ENCODE results near the gene IL1RL1. TPM values are rescaled to one million over a fixed set of nuclear protein-coding genes. Genes with fewer than 3 reads are reported as not detected.

Gene IL1RL1
- total RNA-seq, 1 experiment from 2014 or later: not detected

DNA sequence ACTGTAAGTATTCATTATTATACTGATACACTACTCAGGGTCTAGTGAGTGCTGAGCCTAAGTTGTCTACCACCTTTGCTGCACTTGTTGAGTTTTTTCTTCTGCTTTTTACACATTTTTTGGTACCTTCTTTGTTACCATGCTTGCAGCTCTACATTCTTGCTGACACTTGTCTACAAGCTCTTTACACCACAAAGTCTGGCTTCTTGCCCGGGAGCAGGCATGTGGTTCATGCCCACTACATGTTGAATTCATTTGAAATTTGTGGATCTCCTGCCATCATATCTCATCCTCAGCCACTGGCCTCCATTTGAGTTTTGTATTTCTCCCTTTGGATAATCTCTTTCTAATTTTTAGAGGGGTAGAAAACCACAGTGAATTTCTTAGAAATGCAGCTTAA, 74.2 kb downstream of the IL1RL1 start:
- no peaks in the 10 kb centered on the region for H3K36me3 ChIP-seq
- H3K4me3 ChIP-seq: no peak overlapping the region
- H3K9me3 ChIP-seq (replicated peaks): no peaks in the 10 kb centered on the region
- H3K4me1 ChIP-seq (replicated peaks): no peaks in the 10 kb centered on the region
- no peaks in the 10 kb centered on the region for H3K27me3 ChIP-seq (replicated peaks)
- no peak overlapping the region for H3K27ac ChIP-seq
- no peak for DNase-seq (ENCODE audit: low read depth in 1 of 2, low spot score in 2 of 2)

DNA sequence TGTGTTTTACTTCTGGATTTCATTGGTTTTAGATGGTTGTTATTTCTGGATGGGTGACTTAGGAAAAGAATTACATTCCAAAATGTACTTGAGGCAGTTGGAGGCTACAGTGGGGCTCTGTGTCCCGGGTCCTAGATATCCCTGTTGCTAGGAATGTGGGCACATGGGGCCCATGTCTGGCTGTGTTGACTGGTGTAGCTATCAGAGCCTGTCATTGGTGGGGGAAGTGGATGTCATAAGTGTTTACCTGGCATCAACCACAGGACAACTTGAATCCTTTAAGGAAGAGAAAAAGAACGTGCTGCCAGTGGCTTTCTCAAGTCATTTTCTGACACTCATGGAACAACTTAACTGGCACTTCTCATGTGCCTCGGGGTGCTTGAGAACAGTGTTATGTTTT, 74.6 kb downstream of the IL1RL1 start:
- H3K4me1 ChIP-seq (replicated peaks): no peaks in the 10 kb centered on the region
- no peak overlapping the region for H3K4me3 ChIP-seq
- no peak for DNase-seq (ENCODE audit: low read depth in 1 of 2, low spot score in 2 of 2)
- no peak overlapping the region for H3K27ac ChIP-seq
- no peaks in the 10 kb centered on the region for H3K27me3 ChIP-seq (replicated peaks)
- H3K36me3 ChIP-seq: no peaks in the 10 kb centered on the region
- H3K9me3 ChIP-seq (replicated peaks): no peaks in the 10 kb centered on the region

DNA sequence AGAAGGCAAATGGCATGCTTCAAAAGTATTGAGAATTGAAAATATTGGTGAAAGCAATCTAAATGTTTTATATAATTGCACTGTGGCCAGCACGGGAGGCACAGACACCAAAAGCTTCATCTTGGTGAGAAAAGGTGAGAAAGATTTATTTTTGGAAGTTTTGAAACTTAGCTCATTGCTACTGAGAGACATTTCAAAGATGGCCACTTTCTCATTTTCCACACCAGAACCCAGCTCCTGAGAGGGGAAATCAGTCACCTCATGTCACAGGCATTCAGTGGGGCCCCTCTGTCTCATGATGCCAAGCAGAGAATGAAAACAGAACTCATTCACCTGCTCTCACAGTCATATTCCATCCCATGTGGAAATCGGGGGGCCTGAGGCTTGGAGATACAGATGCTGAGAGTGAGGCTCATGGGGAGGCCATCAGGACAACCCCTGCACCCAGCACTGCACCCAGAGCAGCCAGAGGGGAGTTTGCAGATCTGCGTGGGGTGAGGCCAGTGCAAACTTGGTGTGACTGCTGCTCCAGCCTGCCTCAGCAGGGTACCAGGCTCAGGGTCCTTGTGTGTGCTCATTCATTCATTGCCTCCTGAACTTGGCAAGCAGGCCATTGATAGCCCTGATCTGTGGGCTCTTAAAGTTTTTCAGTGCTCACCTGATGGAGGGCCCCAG, 75.6 kb downstream of the IL1RL1 start:
- no peaks in the 10 kb centered on the region for H3K36me3 ChIP-seq
- no peaks in the 10 kb centered on the region for H3K4me1 ChIP-seq (replicated peaks)

DNA sequence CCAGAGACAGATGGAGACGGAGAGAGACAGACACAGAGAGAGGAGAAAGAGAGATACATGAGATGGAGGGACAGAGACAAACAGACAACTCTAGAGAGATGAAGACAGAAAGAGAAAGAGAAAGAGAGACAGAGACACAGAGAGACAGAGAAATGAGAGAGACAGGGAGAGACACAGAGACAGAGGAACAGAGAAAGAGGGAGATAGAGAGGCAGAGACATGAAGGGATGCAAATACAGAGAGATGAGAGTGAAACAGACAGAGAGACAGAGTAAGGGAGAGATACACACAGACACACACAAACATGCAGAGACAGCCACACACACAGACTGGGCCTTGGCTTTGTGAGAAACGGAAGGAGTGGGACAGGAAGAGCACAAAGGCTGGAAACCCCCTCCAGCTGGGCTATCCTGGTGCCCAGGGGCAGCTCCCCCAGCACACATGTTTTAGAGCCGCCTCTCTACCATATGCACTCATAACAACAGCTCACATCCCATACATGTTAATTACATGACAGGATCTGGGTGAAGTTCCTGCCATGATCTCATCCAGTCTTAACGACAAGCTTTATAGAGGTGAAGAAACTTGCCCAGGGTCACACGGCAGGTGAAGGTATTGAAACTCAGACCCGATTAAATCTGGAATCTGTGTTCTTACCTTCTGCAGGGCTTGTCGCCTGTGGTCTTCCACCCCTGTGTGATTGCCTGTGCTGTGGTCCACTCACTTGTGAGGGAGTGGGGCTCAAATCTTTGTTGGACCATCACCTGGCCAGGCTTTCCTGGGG, 76.6 kb downstream of the IL1RL1 start:
- Histone ChIP-seq H3K4me1 (replicated peaks) (no peaks in the 10 kb centered on the region), H3K27me3 (replicated peaks) (peaks cover 4% of the 10 kb centered on the region; the same call in 1 of the 2 replicates), H3K27ac (no peak overlapping the region), H3K4me3 (no peak overlapping the region), H3K9me3 (replicated peaks) (no peaks in the 10 kb centered on the region), H3K36me3 (no peaks in the 10 kb centered on the region)
- DNase-seq (ENCODE audit: low read depth in 1 of 2, low spot score in 2 of 2): no peak

More for the DNA sequence above, 75.6 kb downstream of the IL1RL1 start:
- H3K9me3 ChIP-seq (replicated peaks): no peaks in the 10 kb centered on the region
- no peaks in the 10 kb centered on the region for H3K27me3 ChIP-seq (replicated peaks)
- DNase-seq (ENCODE audit: low read depth in 1 of 2, low spot score in 2 of 2): no peak
- H3K4me3 ChIP-seq: no peak overlapping the region
- H3K27ac ChIP-seq: no peak overlapping the region

DNA sequence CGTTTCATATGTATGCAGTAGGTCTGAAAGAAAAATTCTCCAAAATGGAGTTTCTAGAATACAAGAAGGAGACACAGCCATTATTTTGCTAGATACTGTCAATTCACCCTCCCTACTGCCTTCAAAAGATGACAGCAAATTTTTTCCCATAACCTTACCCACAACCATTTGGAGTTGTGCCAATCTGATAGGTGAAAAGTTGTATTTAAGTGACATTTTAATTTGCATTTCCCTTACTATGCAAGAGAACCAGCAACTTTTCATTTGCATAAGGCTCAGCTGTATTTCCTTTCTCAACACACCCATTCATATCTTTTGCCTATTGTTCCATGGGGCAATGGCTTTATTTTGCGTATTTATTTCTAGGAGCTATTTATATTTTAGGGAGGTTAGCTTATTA, 80.2 kb downstream of the IL1RL1 start:
- H3K27ac ChIP-seq: no peak overlapping the region

DNA sequence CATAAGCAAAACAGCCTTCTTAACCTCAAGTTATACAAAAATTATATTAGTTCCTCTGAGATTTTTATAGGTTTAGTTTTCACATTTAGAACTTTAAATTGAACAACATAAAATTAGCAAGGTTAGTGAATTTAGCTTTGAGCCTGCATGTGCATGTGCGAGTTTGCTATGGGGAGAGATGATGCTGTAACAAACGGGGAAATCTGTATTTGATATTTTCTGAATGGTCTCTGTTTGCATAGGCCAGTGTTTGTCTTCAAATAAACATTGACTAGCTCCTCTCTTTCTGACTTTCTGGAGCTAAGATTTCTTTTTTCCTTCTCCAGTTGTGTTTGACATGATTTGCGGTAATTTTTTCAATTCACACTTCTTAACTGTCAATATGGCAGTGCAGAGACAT, 80.7 kb downstream of the IL1RL1 start:
- DNase-seq (ENCODE audit: low read depth in 1 of 2, low spot score in 2 of 2): no peak
- Histone ChIP-seq H3K27ac (no peak overlapping the region), H3K4me1 (replicated peaks) (no peaks in the 10 kb centered on the region)

More for the DNA sequence above, 80.2 kb downstream of the IL1RL1 start:
- Histone ChIP-seq H3K27me3 (replicated peaks) (peaks cover 4% of the 10 kb centered on the region; the same call in 1 of the 2 replicates), H3K9me3 (replicated peaks) (no peaks in the 10 kb centered on the region), H3K4me3 (no peak overlapping the region), H3K4me1 (replicated peaks) (no peaks in the 10 kb centered on the region), H3K36me3 (no peaks in the 10 kb centered on the region)
- no peak for DNase-seq (ENCODE audit: low read depth in 1 of 2, low spot score in 2 of 2)

DNA sequence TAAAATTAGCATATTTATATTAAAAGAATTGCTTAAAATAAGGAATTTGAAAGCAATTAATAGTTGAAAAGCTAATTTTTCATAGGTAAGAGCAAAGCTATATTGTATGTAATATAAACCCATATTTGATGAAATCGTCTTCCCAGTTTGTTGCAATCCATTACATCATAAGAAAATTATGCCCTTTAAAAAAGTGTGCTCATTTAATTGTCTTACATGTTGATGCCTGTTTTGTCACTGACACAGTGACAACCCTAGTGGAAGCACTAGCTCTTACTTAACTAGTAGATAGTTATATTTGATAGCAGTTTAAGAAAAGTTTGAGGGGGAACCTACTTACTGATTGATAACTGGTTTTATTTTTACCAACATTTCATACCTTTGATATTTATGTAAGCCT, 81.6 kb downstream of the IL1RL1 start:
- Histone ChIP-seq H3K36me3 (no peaks in the 10 kb centered on the region), H3K27me3 (replicated peaks) (peaks cover 4% of the 10 kb centered on the region; the same call in 1 of the 2 replicates), H3K4me1 (replicated peaks) (no peaks in the 10 kb centered on the region), H3K27ac (no peak overlapping the region), H3K4me3 (no peak overlapping the region), H3K9me3 (replicated peaks) (no peaks in the 10 kb centered on the region)
- no peak for DNase-seq (ENCODE audit: low read depth in 1 of 2, low spot score in 2 of 2)

More for the DNA sequence above, 80.7 kb downstream of the IL1RL1 start:
- Histone ChIP-seq H3K36me3 (no peaks in the 10 kb centered on the region), H3K9me3 (replicated peaks) (no peaks in the 10 kb centered on the region), H3K27me3 (replicated peaks) (peaks cover 4% of the 10 kb centered on the region; the same call in 1 of the 2 replicates), H3K4me3 (no peak overlapping the region)

DNA sequence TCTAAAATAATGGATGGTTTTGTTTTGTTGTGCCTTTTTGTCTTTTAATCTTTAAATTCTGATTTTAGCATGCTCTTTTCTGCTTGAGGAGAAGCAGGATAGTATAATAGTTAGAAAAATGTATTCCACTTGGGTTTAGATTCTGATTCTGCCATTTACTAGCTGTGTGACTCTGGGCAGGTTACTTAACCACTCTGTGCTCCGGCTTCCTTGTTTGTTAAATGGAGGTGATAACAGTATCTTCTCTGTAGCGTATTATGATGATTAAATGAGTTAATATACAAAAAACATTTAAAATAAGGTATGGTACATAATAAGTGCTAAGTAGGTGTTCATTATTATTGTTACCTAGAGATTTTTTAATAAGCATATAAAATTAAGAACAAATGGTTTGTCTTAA, 84.6 kb downstream of the IL1RL1 start:
- no peak overlapping the region for H3K4me3 ChIP-seq
- peaks cover 4% of the 10 kb centered on the region; the same call in 1 of the 2 replicates for H3K27me3 ChIP-seq (replicated peaks)
- H3K27ac ChIP-seq: no peak overlapping the region
- no peak for DNase-seq (ENCODE audit: low read depth in 1 of 2, low spot score in 2 of 2)
- H3K4me1 ChIP-seq (replicated peaks): no peaks in the 10 kb centered on the region
- no peaks in the 10 kb centered on the region for H3K9me3 ChIP-seq (replicated peaks)
- no peaks in the 10 kb centered on the region for H3K36me3 ChIP-seq

DNA sequence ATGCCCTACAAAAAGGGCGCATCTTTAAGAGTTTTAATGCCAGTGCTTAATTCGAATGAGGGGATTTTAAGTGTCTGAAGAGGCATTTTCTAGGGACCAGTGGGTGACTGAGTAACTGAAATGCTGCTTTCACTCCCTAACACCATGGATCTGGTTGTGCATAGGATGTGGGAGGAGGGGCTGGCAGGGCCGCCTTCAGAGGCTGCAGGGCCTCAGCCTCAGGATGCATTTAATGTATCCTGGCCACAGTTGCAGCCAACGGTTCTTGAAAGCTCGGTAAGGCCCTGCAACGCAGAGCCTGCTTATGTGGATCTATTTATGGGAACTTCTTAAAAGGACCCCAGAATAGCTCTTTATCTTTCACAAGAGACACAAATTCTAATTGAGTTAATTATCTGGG, 85.8 kb downstream of the IL1RL1 start:
- H3K4me3 ChIP-seq: no peak overlapping the region
- no peak for DNase-seq (ENCODE audit: low read depth in 1 of 2, low spot score in 2 of 2)
- peaks cover 3% of the 10 kb centered on the region; the same call in 1 of the 2 replicates for H3K27me3 ChIP-seq (replicated peaks)
- no peak overlapping the region for H3K27ac ChIP-seq
- no peaks in the 10 kb centered on the region for H3K9me3 ChIP-seq (replicated peaks)
- H3K36me3 ChIP-seq: no peaks in the 10 kb centered on the region
- H3K4me1 ChIP-seq (replicated peaks): no peaks in the 10 kb centered on the region

DNA sequence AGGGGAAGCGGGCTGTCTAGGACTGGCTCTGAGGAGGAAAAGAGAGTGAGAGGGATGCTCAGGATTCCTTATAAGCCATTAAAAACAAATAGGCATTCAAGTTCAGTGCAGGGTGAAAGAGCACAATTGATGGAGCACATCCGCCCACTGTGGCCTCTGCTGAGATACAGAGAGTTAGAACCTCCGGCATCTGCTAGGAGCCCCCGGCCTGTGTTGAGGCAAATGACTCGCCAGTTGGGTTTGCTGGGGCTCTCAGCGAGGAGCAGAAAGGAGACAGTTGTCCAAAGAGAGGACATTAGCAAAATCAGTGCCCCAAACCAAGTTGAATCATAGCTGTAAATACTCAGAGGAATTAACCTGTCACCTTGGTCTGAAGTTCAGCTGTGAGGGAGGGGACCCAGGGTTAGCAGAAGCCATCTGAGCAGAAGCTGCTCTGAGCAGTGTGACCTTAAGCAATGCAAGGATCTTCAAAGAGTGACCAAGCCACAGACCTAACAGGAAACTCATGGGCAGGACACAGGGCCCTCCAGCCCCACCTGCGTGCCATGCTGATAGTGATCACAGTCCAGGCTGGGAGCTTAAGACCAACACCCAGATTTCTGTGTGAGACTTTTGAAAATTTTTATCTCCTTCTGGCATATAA, 88.3 kb downstream of the IL1RL1 start:
- Histone ChIP-seq H3K4me3 (no peak overlapping the region), H3K27me3 (replicated peaks) (no peaks in the 10 kb centered on the region), H3K36me3 (no peaks in the 10 kb centered on the region), H3K27ac (no peak overlapping the region), H3K9me3 (replicated peaks) (no peaks in the 10 kb centered on the region), H3K4me1 (replicated peaks) (no peaks in the 10 kb centered on the region)
- DNase-seq (ENCODE audit: low read depth in 1 of 2, low spot score in 2 of 2): no peak

DNA sequence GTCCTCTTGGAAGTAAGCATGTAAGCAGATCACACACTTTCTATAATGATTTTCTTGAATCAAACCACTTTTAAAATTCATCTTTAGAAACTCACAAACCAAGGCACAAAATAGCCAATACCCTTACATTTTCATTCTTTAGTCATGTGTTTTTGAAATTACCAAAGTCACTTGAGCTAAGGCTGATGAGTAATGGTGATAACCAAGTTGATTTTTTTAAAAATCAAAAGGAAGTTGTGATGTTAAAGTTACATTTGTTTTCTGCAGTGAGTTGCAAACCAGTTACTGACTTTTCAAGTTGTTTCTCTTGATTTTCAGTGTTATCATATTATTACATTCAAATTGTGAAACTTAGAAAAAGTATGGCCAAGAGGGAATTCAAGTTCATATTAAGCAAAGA, 90.1 kb downstream of the IL1RL1 start:
- Histone ChIP-seq H3K4me3 (no peak overlapping the region), H3K36me3 (no peaks in the 10 kb centered on the region), H3K4me1 (replicated peaks) (no peaks in the 10 kb centered on the region), H3K27ac (no peak overlapping the region), H3K9me3 (replicated peaks) (no peaks in the 10 kb centered on the region), H3K27me3 (replicated peaks) (no peaks in the 10 kb centered on the region)
- no peak for DNase-seq (ENCODE audit: low read depth in 1 of 2, low spot score in 2 of 2)

All from SJSA1 (cell line).